Fibroblast of skin of abdomen (primary cell): Measurements from ENCODE around the gene HNF1B.

Experiments
- DNase-seq: peaks from one replicate; pipeline ENCODE4 v3.0.0-alpha.2; 2013

The HNF1B gene

GRCh38 chr17:37761059-37761458, 16.2 kb upstream of the HNF1B start:
- no peak for DNase-seq

GRCh38 chr17:37759014-37759637, 14.3 kb upstream of the HNF1B start:
- DNase-seq = no peak

GRCh38 chr17:37756051-37756450, 11.2 kb upstream of the HNF1B start:
- DNase-seq = no peak

GRCh38 chr17:37755455-37755854, 10.6 kb upstream of the HNF1B start:
- DNase-seq = no peak

- no peak for DNase-seq
These were observed 9.5 kb upstream of the HNF1B start for GRCh38 chr17:37754363-37754762.

- DNase-seq = peak; percentile 45
These were observed 7.6 kb upstream of the HNF1B start for GRCh38 chr17:37752482-37752881.

GRCh38 chr17:37750768-37751475, 6.1 kb upstream of the HNF1B start:
- DNase-seq = no peak

- no peak for DNase-seq
These were observed 5.4 kb upstream of the HNF1B start for GRCh38 chr17:37750292-37750691.

- DNase-seq = no peak
These were observed 2.4 kb upstream of the HNF1B start for GRCh38 chr17:37747222-37747621.

- DNase-seq = no peak
These were observed 1.8 kb upstream of the HNF1B start for GRCh38 chr17:37746617-37747016.

- no peak for DNase-seq
These were observed 1.1 kb upstream of the HNF1B start for GRCh38 chr17:37745801-37746426.

GRCh38 chr17:37744633-37744927, 279 bp downstream of the HNF1B start:
- DNase-seq = no peak

- DNase-seq = no peak
These were observed 805 bp downstream of the HNF1B start for GRCh38 chr17:37743875-37744632.

GRCh38 chr17:37743612-37743874, 1.3 kb downstream of the HNF1B start:
- DNase-seq = no peak

- no peak for DNase-seq
These were observed 1.9 kb downstream of the HNF1B start for GRCh38 chr17:37742762-37743611.

- no peak for DNase-seq
These were observed 2.6 kb downstream of the HNF1B start for GRCh38 chr17:37742116-37742761.

GRCh38 chr17:37741341-37742115, 3.3 kb downstream of the HNF1B start:
- no peak for DNase-seq

GRCh38 chr17:37740915-37741314, 3.9 kb downstream of the HNF1B start:
- DNase-seq = no peak

GRCh38 chr17:37737971-37738370, 6.9 kb downstream of the HNF1B start:
- peak; percentile 61 for DNase-seq

- DNase-seq = no peak
These were observed 7.8 kb downstream of the HNF1B start for GRCh38 chr17:37737081-37737480.

GRCh38 chr17:37736428-37736827, 8.4 kb downstream of the HNF1B start:
- no peak for DNase-seq

- DNase-seq = no peak
These were observed 9.7 kb downstream of the HNF1B start for GRCh38 chr17:37735165-37735564.
